Vagina (tissue), 2 donors: ENCODE measurements around the gene TP53TG5.

Source experiments
- CTCF ChIP-seq, 3 experiments: fragments of 450-650 bp in 2 of 3; fragments of 200-600 bp in 1 of 3; sonication (generic) in 1 of 3; IDR thresholded peaks; one replicate each; pipeline ENCODE4 v1.5.1; 2017 to 2019; ENCODE audit warnings: antibody characterized with exemption in 3 of 3, mild to moderate bottlenecking in 2 of 3, moderate library complexity in 2 of 3
- POLR2A ChIP-seq, 2 donors: fragments of 450-650 bp; IDR thresholded peaks; one replicate each; pipeline ENCODE4 v1.6.1; 2017; ENCODE audit warnings: antibody characterized with exemption in 2 of 2, mild to moderate bottlenecking in 2 of 2, moderate library complexity in 2 of 2

GRCh38 chr20:45423700-45424099 lies 45.6 kb upstream of the TP53TG5 start:
- no peak for TF ChIP-seq CTCF (IDR thresholded peaks at IDR 0.05)
- TF ChIP-seq POLR2A (IDR thresholded peaks at IDR 0.05), result no peak
